GM23248 (cell line): ENCODE measurements around the gene ANO2.

ENCODE experiments used
- EZH2 ChIP-seq: fragments of 200-600 bp; sonication (generic); IDR thresholded peaks from 2 replicates; pipeline ENCODE4 v1.6.1; 2018; ENCODE audit warnings: antibody characterized with exemption, mild to moderate bottlenecking; ENCODE audit not compliant: insufficient read depth, poor library complexity, severe bottlenecking
- EZH2phosphoT487 ChIP-seq: fragments of 200-600 bp; sonication (generic); IDR thresholded peaks from 2 replicates; pipeline ENCODE4 v1.6.1; 2018; ENCODE audit warnings: antibody characterized with exemption, moderate library complexity, mild to moderate bottlenecking, low read depth; ENCODE audit not compliant: insufficient read depth

GRCh38 chr12:5637698-5638097, 307.4 kb downstream of the ANO2 start:
- no peak for TF ChIP-seq EZH2
- TF ChIP-seq EZH2phosphoT487: no peak
